NCI-H748 (cell line): ENCODE data around the gene PRDM16.
A peak's percentile ranks its signal among the peaks of the same experiment; 100 is the strongest.

Experiments used
- DNase-seq: peaks from one replicate; lab custom pipeline; 2025; ENCODE audit not compliant: unreplicated experiment; lab: John Stamatoyannopoulos, UW

PRDM16 gene

GRCh38 chr1:3436451-3436850 is 367.4 kb downstream of the PRDM16 start:
- DNase-seq, result no peak

DNA sequence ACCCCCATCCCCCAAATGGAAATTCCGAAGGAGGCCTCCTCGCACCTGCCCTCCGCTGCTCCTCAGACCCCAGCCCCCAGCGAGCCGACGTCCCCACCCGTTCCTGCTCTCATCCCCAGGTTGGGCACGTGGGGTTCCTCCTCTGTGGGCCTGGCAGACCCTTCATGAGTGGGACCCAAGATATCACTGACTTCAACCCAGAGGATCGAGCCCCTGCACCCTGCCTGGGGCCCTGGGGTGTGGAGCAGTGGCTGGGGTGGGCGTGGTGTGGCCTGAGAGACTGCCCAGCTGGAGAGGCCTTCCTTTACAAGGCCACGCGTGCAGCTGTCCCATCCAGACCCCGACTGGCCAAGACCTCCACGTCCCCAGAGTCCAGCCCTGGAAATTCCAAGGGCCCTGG is 367.9 kb downstream of the PRDM16 start:
- no peak for DNase-seq

DNA sequence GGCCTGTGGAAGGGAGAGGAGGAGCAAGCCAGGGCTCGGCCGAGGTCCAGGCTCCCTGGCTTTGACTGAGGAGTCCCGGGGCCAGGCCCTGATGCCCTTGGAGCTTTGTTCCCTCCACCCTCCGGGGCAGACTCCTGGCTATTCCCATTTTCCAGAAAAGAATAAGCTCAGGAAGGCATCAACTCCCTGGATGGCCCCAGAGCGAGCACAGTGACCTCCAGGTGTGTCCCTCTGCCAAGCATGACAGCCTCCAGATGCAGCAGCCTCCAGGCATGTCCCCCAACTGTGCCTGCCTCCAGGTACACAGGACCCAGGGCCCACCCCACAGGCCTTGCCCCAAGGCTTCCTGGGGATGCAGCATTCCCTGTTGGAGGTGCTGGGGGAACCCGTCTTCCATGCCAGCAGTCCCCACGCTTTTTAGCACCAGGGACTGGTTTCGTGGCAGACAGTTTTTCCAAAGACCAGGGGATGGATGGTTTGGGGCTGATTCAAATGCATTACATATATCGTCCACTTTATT is 369.7 kb downstream of the PRDM16 start:
- DNase-seq, result no peak

GRCh38 chr1:3439346-3440299 is 370.6 kb downstream of the PRDM16 start:
- DNase-seq, result no peak

DNA sequence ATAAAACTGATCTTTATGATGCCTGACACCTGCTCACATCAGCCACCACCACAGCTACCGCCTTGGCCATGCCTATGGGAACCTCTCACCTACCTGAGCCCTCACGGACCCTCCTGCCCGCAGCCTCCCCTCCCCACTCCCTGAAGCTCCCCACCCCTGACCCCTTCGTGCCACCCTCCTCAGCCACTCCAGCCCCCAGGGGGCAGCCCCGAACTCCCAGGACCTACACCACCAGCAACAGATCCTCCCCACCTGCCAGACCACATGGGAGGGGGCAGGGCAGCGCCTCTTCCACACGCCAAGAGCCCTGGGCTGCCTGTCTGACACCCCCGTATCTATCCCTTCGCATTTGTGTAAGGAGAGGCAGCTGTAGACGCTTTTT is 371.3 kb downstream of the PRDM16 start:
- no peak for DNase-seq

- no peak for DNase-seq
Measured at GRCh38 chr1:3440711-3441409, 371.9 kb downstream of the PRDM16 start.

DNA sequence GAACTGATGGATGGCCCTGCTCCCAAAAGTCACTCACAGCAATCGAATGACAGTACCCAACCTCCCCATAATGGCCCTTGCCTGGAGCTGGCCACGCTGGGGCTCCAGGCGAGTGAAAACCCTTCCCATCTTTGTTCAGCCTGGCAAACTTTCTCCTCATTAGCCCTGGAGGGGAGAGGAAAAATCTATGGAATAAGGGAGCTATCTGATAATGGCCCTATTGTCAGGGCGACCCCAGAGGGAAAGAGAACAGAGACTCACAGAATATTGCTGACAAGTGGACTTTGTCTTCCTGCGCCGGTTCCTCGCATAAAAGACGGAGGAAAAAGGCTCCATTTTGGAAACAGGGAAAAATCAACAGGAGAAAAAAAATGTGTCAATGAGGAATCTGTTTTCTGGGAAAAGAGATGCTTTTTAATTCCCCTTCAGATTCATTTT is 372.4 kb downstream of the PRDM16 start:
- DNase-seq, result no peak

DNA sequence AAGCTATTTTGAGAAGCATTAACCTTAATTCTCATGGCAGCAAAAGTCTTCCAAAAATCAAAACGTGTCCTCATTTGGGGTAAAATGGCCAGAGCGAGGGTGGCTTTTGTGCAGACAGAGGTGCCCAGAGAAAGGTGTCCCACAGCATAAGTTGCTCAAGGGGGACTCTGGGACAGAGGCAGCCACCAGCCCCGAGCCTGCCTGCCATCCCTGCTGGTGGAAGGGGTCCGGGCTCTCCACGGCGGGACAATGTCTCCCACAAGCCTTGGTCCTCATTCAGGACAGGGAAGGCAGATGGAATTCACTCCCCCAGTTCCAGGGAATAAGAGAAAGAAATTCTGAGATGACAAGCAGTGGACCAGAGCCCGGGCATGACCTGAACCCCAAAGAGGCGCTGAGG is 372.9 kb downstream of the PRDM16 start:
- no peak for DNase-seq

DNA sequence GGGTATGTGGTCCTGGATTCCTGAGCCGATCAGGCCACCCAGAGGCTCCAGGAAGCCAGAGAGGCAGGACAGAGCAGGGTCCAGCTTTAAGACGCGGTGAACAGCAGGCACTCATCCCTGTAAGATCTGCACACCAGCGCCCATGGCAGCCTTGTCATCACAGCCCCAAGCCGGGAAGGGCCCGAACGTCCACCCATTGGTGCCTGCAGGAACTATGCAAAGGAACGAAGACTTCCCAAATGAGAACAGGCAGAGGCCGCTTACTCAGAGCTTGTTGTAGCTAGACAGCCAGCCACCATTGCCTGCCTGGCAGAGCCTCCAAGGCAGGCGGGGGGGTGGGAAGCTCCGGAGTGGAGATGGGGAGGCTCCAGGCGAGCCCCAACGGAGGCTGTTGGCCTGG is 373.3 kb downstream of the PRDM16 start:
- DNase-seq, result no peak

- DNase-seq, result no peak
Measured at GRCh38 chr1:3442901-3443300, 373.9 kb downstream of the PRDM16 start.

- no peak for DNase-seq
Measured at GRCh38 chr1:3443807-3444206, 374.8 kb downstream of the PRDM16 start.

DNA sequence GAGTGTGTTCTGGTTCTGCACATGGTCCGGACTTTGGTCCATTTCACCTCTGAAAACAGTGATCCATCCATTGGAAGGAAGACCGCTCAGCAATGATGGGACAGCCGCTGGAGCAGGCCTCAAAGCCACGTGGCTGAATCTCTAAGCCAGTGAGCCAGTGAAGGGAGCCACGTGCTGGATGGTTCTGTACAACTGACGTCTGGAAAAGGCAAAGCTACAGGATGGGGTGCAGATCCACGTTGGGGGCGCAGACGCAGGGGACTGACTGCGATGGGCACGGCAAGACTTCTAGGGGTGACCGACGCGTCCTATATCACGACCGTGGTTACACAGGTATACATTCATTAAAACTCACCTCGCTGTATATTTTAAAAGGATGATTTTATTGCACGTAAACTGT is 375.3 kb downstream of the PRDM16 start:
- DNase-seq, result no peak

DNA sequence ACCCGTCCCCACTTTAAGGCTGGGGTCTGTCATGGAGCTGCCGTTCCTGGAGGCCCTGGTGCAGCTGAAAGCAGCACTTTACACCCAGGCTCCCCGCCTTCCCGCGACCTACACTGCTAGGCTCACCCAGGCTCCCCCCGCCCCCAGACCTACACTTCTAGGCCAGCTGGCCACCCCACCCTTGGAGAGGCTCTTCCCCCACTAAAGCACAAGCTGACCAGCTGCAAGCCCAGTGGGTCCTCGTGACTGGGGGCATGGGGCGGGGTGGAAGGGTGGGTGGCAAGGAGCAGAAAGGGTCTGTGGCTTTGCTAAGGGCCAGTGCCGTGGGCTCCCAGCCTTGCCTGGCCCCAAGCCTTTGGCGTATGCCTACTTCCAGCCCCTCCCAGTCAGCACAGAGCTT is 375.7 kb downstream of the PRDM16 start:
- no peak for DNase-seq

GRCh38 chr1:3450202-3450863 is 381.3 kb downstream of the PRDM16 start:
- no peak for DNase-seq

DNA sequence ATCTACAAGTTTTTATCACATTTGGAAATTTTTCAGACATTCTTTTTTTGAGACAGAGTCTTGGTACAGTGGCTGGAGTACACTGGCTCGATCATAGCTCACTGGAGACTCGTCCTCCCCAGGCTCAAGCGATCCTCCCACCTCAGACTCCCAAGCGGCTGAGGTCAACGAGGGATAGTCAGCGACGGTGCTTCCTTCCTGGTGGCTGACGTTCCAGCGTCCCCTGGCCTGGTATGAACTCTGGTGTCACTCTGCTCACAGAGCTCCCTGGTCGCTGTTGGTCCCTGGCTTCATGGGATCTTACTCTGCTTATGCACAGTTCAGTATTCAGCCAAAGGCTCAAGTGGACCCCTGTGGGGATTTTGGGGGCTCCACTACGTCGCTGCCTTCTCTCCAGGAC is 382.0 kb downstream of the PRDM16 start:
- no peak for DNase-seq

- no peak for DNase-seq
Measured at GRCh38 chr1:3451994-3452865, 383.2 kb downstream of the PRDM16 start.

DNA sequence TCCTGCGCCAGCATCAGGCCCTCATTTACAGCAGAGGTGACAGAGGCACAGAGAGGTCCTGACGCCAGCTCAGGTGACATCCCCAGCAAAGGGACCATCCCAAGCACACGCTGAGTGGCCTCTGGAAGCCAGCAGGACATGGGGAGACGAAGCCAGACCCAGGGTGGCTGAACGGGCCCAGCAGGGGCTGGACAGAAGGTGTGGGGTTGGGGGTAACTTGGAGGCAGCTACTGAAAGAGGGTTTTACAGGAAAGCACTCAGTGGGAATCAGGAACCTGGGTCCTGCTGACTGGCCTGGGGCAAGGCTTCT is 383.8 kb downstream of the PRDM16 start:
- DNase-seq, result no peak

- DNase-seq, result peak; percentile 72
Measured at GRCh38 chr1:3453203-3453761, 384.3 kb downstream of the PRDM16 start.

GRCh38 chr1:3453891-3454810 is 385.1 kb downstream of the PRDM16 start, which contains the start of gene ARHGEF16:
Gene ARHGEF16, plus strand, starts transcription at chr1:3454665. Its CDS starts 8,420 bp downstream, at chr1:3463085.
- DNase-seq, result peak; percentile 88
